ENCODE results near the gene COL4A2. TPM values are rescaled to one million over a fixed set of nuclear protein-coding genes. Genes with fewer than 3 reads are reported as not detected.

The COL4A2 gene
- total and polyA plus RNA-seq, 4 donors = 8.0 to 45.2 (median 40.3) TPM

DNA sequence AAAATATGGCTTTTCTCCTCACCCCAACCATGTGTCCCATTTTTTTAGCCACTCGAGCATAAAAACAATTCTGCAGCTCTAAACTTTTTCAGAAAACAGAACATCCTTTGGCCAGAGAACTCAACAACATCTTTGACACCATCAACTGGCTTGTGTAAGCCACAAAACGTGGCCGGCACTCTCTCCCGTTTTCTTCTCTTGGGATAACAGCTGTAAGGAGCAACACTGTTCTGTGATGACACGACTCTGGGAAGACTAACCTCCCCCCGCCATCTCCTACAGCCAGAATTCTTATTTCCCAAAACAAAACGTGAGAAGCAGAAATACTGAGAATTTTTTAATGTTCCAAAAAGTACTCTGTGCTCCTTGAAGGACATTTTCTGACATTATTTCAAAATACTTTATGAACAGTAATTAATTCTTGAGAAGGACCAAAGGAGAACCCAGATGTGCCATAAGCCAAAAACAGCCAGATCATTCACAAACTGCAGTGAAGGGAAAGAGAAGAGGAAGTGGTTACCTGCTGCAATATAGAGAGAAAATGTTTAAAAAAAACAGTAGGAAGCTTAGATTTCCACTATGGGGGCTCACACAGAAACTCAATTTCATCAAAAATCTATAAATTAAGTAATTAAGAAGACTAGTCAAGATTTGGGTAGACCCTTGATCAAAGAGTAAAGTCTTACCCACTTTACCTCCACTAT is 25.9 kb upstream of the COL4A2 start:
- no peak overlapping the region for H3K4me3 ChIP-seq (ENCODE audit: low read depth in 1 of 3, low read length in 3 of 3)
- no peak for DNase-seq (ENCODE audit: low spot score)
- H3K27me3 ChIP-seq (ENCODE audit: control insufficient read depth in 4 of 4, insufficient read depth in 4 of 4, low read length in 3 of 4) = peaks cover 0 to 3% (median 0%) of the 10 kb centered on the region in 4 donors
- no peaks in the 10 kb centered on the region for H3K4me1 ChIP-seq (ENCODE audit: control insufficient read depth in 4 of 4, insufficient read depth in 4 of 4, low read length in 3 of 4)
- H3K27ac ChIP-seq (ENCODE audit: low read depth in 1 of 2, low read length in 2 of 2) = no peak overlapping the region
- no peak overlapping the region for H3K9ac ChIP-seq (ENCODE audit: low read depth in 1 of 2, low read length in 2 of 2)
- WGBS = 66% methylated on average over 7 of the region's 7 CpGs
- TF ChIP-seq SP1 (IDR thresholded peaks at IDR 0.05) (no peak), CTCF (IDR thresholded peaks at IDR 0.05; ENCODE audit: low read depth, low read length, missing input control) (no peak), FOXA1 (IDR thresholded peaks at IDR 0.05) (no peak), NR2F2 (IDR thresholded peaks at IDR 0.05) (no peak), JUND (IDR thresholded peaks at IDR 0.05) (no peak), TAF1 (conservative IDR thresholded peaks at IDR 0.05) (no peak)
- TF ChIP-seq, protein P1, sequence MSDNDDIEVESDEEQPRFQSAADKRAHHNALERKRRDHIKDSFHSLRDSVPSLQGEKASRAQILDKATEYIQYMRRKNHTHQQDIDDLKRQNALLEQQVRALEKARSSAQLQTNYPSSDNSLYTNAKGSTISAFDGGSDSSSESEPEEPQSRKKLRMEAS (IDR thresholded peaks at IDR 0.05) = no peak
- H3K36me3 ChIP-seq (ENCODE audit: control insufficient read depth in 4 of 4, insufficient read depth in 3 of 4, low read depth in 1 of 4, low read length in 3 of 4) = no peaks in the 10 kb centered on the region
- no peaks in the 10 kb centered on the region for H3K9me3 ChIP-seq (ENCODE audit: control insufficient read depth in 4 of 4, low read length in 3 of 4)

- no peaks in the 10 kb centered on the region for H3K9me3 ChIP-seq (ENCODE audit: control insufficient read depth in 4 of 4, low read length in 3 of 4)
- TF ChIP-seq, protein P1 (IDR thresholded peaks at IDR 0.05) = no peak
- no peak for TF ChIP-seq HNF4G (IDR thresholded peaks at IDR 0.05)
- no peak for TF ChIP-seq SP1 (IDR thresholded peaks at IDR 0.05)
- no peak for TF ChIP-seq FOXA2 (IDR thresholded peaks at IDR 0.05)
- no peak for TF ChIP-seq HNF4A (conservative IDR thresholded peaks at IDR 0.05)
- no peak for TF ChIP-seq NR2F2 (IDR thresholded peaks at IDR 0.05)
- TF ChIP-seq RAD21 (IDR thresholded peaks at IDR 0.05) = no peak
- 82% methylated on average over 5 of the region's 5 CpGs for WGBS
- peaks cover 0 to 3% (median 0%) of the 10 kb centered on the region in 4 donors for H3K27me3 ChIP-seq (ENCODE audit: control insufficient read depth in 4 of 4, insufficient read depth in 4 of 4, low read length in 3 of 4)
- no peak for DNase-seq (ENCODE audit: low spot score)
- H3K9ac ChIP-seq (ENCODE audit: low read depth in 1 of 2, low read length in 2 of 2) = no peak overlapping the region
- H3K36me3 ChIP-seq (ENCODE audit: control insufficient read depth in 4 of 4, insufficient read depth in 3 of 4, low read depth in 1 of 4, low read length in 3 of 4) = no peaks in the 10 kb centered on the region
- no peak overlapping the region for H3K4me3 ChIP-seq (ENCODE audit: low read depth in 1 of 3, low read length in 3 of 3)
- H3K4me1 ChIP-seq (ENCODE audit: control insufficient read depth in 4 of 4, insufficient read depth in 4 of 4, low read length in 3 of 4) = no peaks in the 10 kb centered on the region
- no peak overlapping the region for H3K27ac ChIP-seq (ENCODE audit: low read depth in 1 of 2, low read length in 2 of 2)
Measured at GRCh38 chr13:110281736-110282135, 25.3 kb upstream of the COL4A2 start.

DNA sequence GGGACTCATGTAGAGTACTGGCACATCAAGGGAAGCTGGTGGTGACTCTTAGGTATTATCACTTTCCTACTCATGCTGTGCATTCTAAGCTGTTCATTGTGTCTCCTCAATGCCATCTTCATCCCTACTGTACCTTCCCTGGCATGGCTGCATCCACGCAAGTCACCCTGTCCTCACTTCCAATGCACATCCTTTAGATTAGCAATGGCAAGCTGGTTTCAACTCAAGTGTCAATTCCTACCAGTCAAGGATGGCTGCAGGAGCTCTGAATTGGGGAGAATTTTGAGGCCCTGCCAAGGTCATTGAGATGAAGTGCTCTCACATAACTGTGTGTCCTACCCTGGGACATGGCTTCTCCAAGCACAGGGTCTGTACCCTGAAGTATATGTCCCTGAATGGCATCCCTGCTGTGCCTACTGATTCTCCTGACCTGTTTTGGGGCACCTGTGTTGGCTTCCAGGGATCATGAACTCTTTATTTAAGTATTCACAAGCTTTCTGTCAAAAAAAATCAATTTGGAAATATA is 24.7 kb upstream of the COL4A2 start:
- H3K36me3 ChIP-seq (ENCODE audit: control insufficient read depth in 4 of 4, insufficient read depth in 3 of 4, low read depth in 1 of 4, low read length in 3 of 4) = no peaks in the 10 kb centered on the region
- H3K9me3 ChIP-seq (ENCODE audit: control insufficient read depth in 4 of 4, low read length in 3 of 4) = no peaks in the 10 kb centered on the region
- peaks cover 0 to 3% (median 0%) of the 10 kb centered on the region in 4 donors for H3K4me1 ChIP-seq (ENCODE audit: control insufficient read depth in 4 of 4, insufficient read depth in 4 of 4, low read length in 3 of 4)
- H3K9ac ChIP-seq (ENCODE audit: low read depth in 1 of 2, low read length in 2 of 2) = no peak overlapping the region
- DNase-seq (ENCODE audit: low spot score) = no peak
- H3K27ac ChIP-seq (ENCODE audit: low read depth in 1 of 2, low read length in 2 of 2) = no peak overlapping the region
- 86% methylated on average over 1 of the region's 1 CpG for WGBS
- peaks cover 0 to 3% (median 0%) of the 10 kb centered on the region in 4 donors for H3K27me3 ChIP-seq (ENCODE audit: control insufficient read depth in 4 of 4, insufficient read depth in 4 of 4, low read length in 3 of 4)
- H3K4me3 ChIP-seq (ENCODE audit: low read depth in 1 of 3, low read length in 3 of 3) = no peak overlapping the region
- TF ChIP-seq, protein P2, sequence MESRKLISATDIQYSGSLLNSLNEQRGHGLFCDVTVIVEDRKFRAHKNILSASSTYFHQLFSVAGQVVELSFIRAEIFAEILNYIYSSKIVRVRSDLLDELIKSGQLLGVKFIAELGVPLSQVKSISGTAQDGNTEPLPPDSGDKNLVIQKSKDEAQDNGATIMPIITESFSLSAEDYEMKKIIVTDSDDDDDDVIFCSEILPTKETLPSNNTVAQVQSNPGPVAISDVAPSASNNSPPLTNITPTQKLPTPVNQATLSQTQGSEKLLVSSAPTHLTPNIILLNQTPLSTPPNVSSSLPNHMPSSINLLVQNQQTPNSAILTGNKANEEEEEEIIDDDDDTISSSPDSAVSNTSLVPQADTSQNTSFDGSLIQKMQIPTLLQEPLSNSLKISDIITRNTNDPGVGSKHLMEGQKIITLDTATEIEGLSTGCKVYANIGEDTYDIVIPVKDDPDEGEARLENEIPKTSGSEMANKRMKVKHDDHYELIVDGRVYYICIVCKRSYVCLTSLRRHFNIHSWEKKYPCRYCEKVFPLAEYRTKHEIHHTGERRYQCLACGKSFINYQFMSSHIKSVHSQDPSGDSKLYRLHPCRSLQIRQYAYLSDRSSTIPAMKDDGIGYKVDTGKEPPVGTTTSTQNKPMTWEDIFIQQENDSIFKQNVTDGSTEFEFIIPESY (IDR thresholded peaks at IDR 0.05) = no peak
- TF ChIP-seq FOXA2 (IDR thresholded peaks at IDR 0.05) = no peak
- TF ChIP-seq JUND (IDR thresholded peaks at IDR 0.05) = no peak
- no peak for TF ChIP-seq EGR1 (IDR thresholded peaks at IDR 0.05; ENCODE audit: low read depth in 2 of 2)
- TF ChIP-seq HNF4A (conservative IDR thresholded peaks at IDR 0.05) = no peak
- TF ChIP-seq GABPA (IDR thresholded peaks at IDR 0.05 in 1 of 2, conservative IDR thresholded peaks at IDR 0.05 in 1 of 2) = no peak
- no peak for TF ChIP-seq NR2F2 (IDR thresholded peaks at IDR 0.05)
- TF ChIP-seq SP1 (IDR thresholded peaks at IDR 0.05) = no peak
- TF ChIP-seq RAD21 (IDR thresholded peaks at IDR 0.05) = no peak
- TF ChIP-seq HNF4G (IDR thresholded peaks at IDR 0.05) = no peak
- no peak for TF ChIP-seq REST (IDR thresholded peaks at IDR 0.05)
- TF ChIP-seq CTCF (IDR thresholded peaks at IDR 0.05; ENCODE audit: low read depth, low read length, missing input control) = no peak

Measured in liver (tissue), 9 donors.